GM18858 (cell line): ENCODE data around the gene CXorf49.
"Not testable (repeated sequence)": the region's sequence is repeated elsewhere in the genome, so short reads cannot be mapped to it uniquely, and the experiment has no call there.

Source experiments
- ATAC-seq: cut with Tn5 transposase; IDR thresholded peaks from one replicate; pipeline ENCODE4 v1.9.1; 2021; ENCODE audit not compliant: unreplicated experiment

CXorf49 gene

GRCh38 chrX:71718185-71718584 lies at the start of gene CXorf49:
CXorf49 (minus strand) TSS chrX:71718285; CDS start chrX:71718151, 134 bp downstream.
- not testable (repeated sequence) for ATAC-seq

GRCh38 chrX:71767134-71767533 lies 49.0 kb upstream of the CXorf49 start:
- not testable (repeated sequence) for ATAC-seq

- ATAC-seq: not testable (repeated sequence)
Observed at GRCh38 chrX:71765613-71766012, 47.5 kb upstream of the CXorf49 start.

GRCh38 chrX:71764832-71765231 lies 46.7 kb upstream of the CXorf49 start:
- not testable (repeated sequence) for ATAC-seq

- ATAC-seq: not testable (repeated sequence)
Observed at GRCh38 chrX:71763049-71763448, 45.0 kb upstream of the CXorf49 start, which contains the start of gene CXorf49B. CXorf49B (plus strand) TSS chrX:71763349; CDS start chrX:71763424, 75 bp downstream.

- ATAC-seq: not testable (repeated sequence)
Observed at GRCh38 chrX:71760688-71761281, 42.7 kb upstream of the CXorf49 start.

GRCh38 chrX:71720289-71720886 lies 2.3 kb upstream of the CXorf49 start:
- ATAC-seq: not testable (repeated sequence)

GRCh38 chrX:71719195-71719594 lies 1.1 kb upstream of the CXorf49 start:
- ATAC-seq: not testable (repeated sequence)

GRCh38 chrX:71716323-71716722 lies 1.8 kb downstream of the CXorf49 start:
- not testable (repeated sequence) for ATAC-seq

GRCh38 chrX:71715551-71715950 lies 2.5 kb downstream of the CXorf49 start:
- ATAC-seq: not testable (repeated sequence)

- not testable (repeated sequence) for ATAC-seq
Observed at GRCh38 chrX:71714064-71714463, 4.0 kb downstream of the CXorf49 start.

- not testable (repeated sequence) for ATAC-seq
Observed at GRCh38 chrX:71702853-71703252, 15.2 kb downstream of the CXorf49 start.

- ATAC-seq: not testable (repeated sequence)
Observed at GRCh38 chrX:71699023-71699344, 19.1 kb downstream of the CXorf49 start.

- ATAC-seq: not testable (repeated sequence)
Observed at GRCh38 chrX:71698299-71699022, 19.6 kb downstream of the CXorf49 start.

- not testable (repeated sequence) for ATAC-seq
Observed at GRCh38 chrX:71697466-71698298, 20.4 kb downstream of the CXorf49 start.

GRCh38 chrX:71696641-71697465 lies 21.2 kb downstream of the CXorf49 start:
- ATAC-seq: not testable (repeated sequence)

GRCh38 chrX:71679575-71680207 lies 38.4 kb downstream of the CXorf49 start:
- ATAC-seq: no peak

GRCh38 chrX:71677195-71677594 lies 40.9 kb downstream of the CXorf49 start:
- ATAC-seq: not testable (repeated sequence)

- ATAC-seq: not testable (repeated sequence)
Observed at GRCh38 chrX:71676068-71676795, 41.9 kb downstream of the CXorf49 start.
